ENCODE data around the gene BEAN1.

BEAN1 gene

GRCh38 chr16:66409156-66409555 is 17.9 kb upstream of the BEAN1 start:
- H3K4me1 ChIP-seq (ENCODE audit: control insufficient read depth, insufficient read depth, low read length) = no peaks in the 10 kb centered on the region; the same call in 1 of the 2 replicates
- ChIA-PET POLR2A (interaction anchor here (0.9 kb wide), 1 partner anchor 68 kb away, joined by 3 read pairs; no protein-coding TSS in a partner anchor), CTCF (interaction anchor here (0.9 to 4.5 kb wide), 4 partner anchors 10 to 459 kb away, joined by 3 to 27 read pairs (median 4); no protein-coding TSS in a partner anchor)
- no peak overlapping the region for H3K27ac ChIP-seq (ENCODE audit: extremely low read depth, low read depth, low read length)
- no peak for TF ChIP-seq SP3 (tag by site-specific recombination; IDR thresholded peaks at IDR 0.05)
- TF ChIP-seq ZNF768 (tag by site-specific recombination; IDR thresholded peaks at IDR 0.05) = no peak
- no peak for TF ChIP-seq ZNF629 (tag by site-specific recombination; IDR thresholded peaks at IDR 0.05)
- no peak for TF ChIP-seq ZNF514 (tag by site-specific recombination; IDR thresholded peaks at IDR 0.05)
- TF ChIP-seq ZNF211 (tag by site-specific recombination; IDR thresholded peaks at IDR 0.05; ENCODE audit: low read depth) = no peak
- no peak for TF ChIP-seq ZNF747 (tag by site-specific recombination; IDR thresholded peaks at IDR 0.05)
- TF ChIP-seq INSM2 (tag by site-specific recombination; IDR thresholded peaks at IDR 0.05) = no peak
- no peak for TF ChIP-seq ZNF202 (tag by site-specific recombination; IDR thresholded peaks at IDR 0.05; ENCODE audit: borderline replicate concordance)
- no peak for TF ChIP-seq SCRT2 (tag by site-specific recombination; IDR thresholded peaks at IDR 0.05)
- TF ChIP-seq ZNF350 (tag by site-specific recombination; IDR thresholded peaks at IDR 0.05) = no peak
- no peak for TF ChIP-seq YY1 (tag by site-specific recombination; IDR thresholded peaks at IDR 0.05)
- no peaks in the 10 kb centered on the region for H3K9me3 ChIP-seq (ENCODE audit: control insufficient read depth, insufficient read depth, low read depth, low read length)
- no peaks in the 10 kb centered on the region for H3K36me3 ChIP-seq (ENCODE audit: control insufficient read depth in 2 of 2, insufficient read depth in 1 of 2, low read length in 2 of 2)
- H3K4me3 ChIP-seq (ENCODE audit: low read depth, low read length) = no peak overlapping the region

DNA sequence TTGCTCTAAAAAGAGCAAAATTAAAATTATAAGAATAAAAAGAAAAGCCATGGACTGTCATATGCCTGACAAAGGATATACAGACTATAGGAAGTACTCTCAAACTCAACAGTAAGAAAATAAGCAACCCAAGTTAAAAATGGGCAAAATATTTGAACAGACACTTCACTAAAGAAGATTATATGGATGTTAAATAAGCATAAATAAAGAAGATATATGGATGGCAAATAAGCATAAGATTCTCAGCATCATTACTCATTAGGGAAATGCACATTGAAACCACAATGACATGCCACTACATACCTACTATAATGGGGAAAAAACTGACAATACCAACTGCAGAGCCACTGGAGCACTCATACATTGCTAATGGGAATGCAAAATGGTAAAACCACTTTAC is 14.9 kb upstream of the BEAN1 start:
- Histone ChIP-seq H3K9me3 (ENCODE audit: control insufficient read depth, insufficient read depth, low read depth, low read length) (no peaks in the 10 kb centered on the region), H3K27ac (ENCODE audit: extremely low read depth, low read depth, low read length) (no peak overlapping the region), H3K36me3 (ENCODE audit: control insufficient read depth in 2 of 2, insufficient read depth in 1 of 2, low read length in 2 of 2) (no peaks in the 10 kb centered on the region), H3K4me1 (ENCODE audit: control insufficient read depth, insufficient read depth, low read length) (no peaks in the 10 kb centered on the region; the same call in 1 of the 2 replicates), H3K4me3 (ENCODE audit: low read depth, low read length) (no peak overlapping the region)
- TF ChIP-seq ZNF837 (tag by site-specific recombination; IDR thresholded peaks at IDR 0.05) (no peak), ZNF366 (tag by site-specific recombination; conservative IDR thresholded peaks at IDR 0.05) (no peak), ZNF701 (tag by site-specific recombination; IDR thresholded peaks at IDR 0.05) (no peak), ZNF10 (tag by site-specific recombination; IDR thresholded peaks at IDR 0.05) (no peak), ZBTB1 (tag by site-specific recombination; IDR thresholded peaks at IDR 0.05) (no peak), KLF8 (tag by site-specific recombination; IDR thresholded peaks at IDR 0.05) (no peak), ZNF350 (tag by site-specific recombination; IDR thresholded peaks at IDR 0.05) (no peak), SALL2 (tag by site-specific recombination; IDR thresholded peaks at IDR 0.05; ENCODE audit: borderline replicate concordance) (no peak)
- TF ChIP-seq, protein P1, sequence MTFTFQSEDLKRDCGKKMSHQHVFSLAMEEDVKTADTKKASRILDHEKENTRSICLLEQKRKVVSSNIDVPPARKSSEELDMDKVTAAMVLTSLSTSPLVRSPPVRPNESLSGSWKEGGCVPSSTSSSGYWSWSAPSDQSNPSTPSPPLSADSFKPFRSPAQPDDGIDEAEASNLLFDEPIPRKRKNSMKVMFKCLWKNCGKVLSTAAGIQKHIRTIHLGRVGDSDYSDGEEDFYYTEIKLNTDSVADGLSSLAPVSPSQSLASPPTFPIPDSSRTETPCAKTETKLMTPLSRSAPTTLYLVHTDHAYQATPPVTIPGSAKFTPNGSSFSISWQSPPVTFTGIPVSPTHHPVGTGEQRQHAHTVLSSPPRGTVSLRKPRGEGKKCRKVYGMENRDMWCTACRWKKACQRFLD (tag by site-specific recombination; IDR thresholded peaks at IDR 0.05) = no peak
- TF ChIP-seq, protein P2, sequence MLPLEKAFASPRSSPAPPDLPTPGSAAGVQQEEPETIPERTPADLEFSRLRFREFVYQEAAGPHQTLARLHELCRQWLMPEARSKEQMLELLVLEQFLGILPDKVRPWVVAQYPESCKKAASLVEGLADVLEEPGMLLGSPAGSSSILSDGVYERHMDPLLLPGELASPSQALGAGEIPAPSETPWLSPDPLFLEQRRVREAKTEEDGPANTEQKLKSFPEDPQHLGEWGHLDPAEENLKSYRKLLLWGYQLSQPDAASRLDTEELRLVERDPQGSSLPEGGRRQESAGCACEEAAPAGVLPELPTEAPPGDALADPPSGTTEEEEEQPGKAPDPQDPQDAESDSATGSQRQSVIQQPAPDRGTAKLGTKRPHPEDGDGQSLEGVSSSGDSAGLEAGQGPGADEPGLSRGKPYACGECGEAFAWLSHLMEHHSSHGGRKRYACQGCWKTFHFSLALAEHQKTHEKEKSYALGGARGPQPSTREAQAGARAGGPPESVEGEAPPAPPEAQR (tag by site-specific recombination; IDR thresholded peaks at IDR 0.05) = no peak
- TF ChIP-seq, protein P3, sequence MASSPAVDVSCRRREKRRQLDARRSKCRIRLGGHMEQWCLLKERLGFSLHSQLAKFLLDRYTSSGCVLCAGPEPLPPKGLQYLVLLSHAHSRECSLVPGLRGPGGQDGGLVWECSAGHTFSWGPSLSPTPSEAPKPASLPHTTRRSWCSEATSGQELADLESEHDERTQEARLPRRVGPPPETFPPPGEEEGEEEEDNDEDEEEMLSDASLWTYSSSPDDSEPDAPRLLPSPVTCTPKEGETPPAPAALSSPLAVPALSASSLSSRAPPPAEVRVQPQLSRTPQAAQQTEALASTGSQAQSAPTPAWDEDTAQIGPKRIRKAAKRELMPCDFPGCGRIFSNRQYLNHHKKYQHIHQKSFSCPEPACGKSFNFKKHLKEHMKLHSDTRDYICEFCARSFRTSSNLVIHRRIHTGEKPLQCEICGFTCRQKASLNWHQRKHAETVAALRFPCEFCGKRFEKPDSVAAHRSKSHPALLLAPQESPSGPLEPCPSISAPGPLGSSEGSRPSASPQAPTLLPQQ (tag by site-specific recombination; IDR thresholded peaks at IDR 0.05) = no peak
- TF ChIP-seq, protein P4, sequence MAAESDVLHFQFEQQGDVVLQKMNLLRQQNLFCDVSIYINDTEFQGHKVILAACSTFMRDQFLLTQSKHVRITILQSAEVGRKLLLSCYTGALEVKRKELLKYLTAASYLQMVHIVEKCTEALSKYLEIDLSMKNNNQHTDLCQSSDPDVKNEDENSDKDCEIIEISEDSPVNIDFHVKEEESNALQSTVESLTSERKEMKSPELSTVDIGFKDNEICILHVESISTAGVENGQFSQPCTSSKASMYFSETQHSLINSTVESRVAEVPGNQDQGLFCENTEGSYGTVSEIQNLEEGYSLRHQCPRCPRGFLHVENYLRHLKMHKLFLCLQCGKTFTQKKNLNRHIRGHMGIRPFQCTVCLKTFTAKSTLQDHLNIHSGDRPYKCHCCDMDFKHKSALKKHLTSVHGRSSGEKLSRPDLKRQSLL (tag by site-specific recombination; IDR thresholded peaks at IDR 0.05) = no peak
- CTCF ChIA-PET = interaction anchor here (0.6 kb wide), 1 partner anchor 176 kb away, joined by 3 read pairs; no protein-coding TSS in a partner anchor
- POLR2A ChIA-PET = no interaction called here

Data from HEK293 (cell line).